GM18870 (cell line): Measurements from ENCODE around the gene C1QTNF9.
"Not testable (repeated sequence)": the region's sequence is repeated elsewhere in the genome, so short reads cannot be mapped to it uniquely, and the experiment has no call there.

ENCODE experiments used
- ATAC-seq: cut with Tn5 transposase; IDR thresholded peaks from one replicate; pipeline ENCODE4 v1.9.1; 2021; ENCODE audit warnings: moderate library complexity; ENCODE audit not compliant: unreplicated experiment

The C1QTNF9 gene

GRCh38 chr13:24309300-24309699, at the start of gene C1QTNF9:
Gene C1QTNF9 (plus strand): TSS chr13:24309580. CDS start chr13:24316004, 6,424 bp downstream.
- not testable (repeated sequence) for ATAC-seq

GRCh38 chr13:24261566-24261965, 47.8 kb upstream of the C1QTNF9 start:
- ATAC-seq, result no peak

- no peak for ATAC-seq
Observed at GRCh38 chr13:24263632-24264031, 45.7 kb upstream of the C1QTNF9 start.

DNA sequence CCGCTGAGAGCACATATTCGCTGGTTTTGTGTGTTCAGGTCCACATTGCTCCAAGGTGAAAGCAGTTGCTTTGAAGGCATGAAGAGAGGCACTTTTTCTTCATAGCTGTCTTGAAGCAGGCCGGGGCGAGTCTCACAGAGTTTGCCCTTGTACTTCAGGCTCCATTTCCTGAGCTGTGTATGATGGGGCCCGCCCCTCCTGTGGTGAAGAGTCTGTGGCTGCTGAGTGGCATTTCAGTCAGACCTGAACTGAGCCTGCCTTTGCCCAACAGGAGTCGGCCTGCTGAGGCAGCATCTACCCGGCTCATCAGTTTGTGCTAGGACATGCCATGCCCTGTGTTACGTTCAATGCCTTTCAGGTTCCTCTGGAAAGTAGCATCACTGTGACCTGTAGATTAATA, 44.4 kb upstream of the C1QTNF9 start:
- no peak for ATAC-seq

- no peak for ATAC-seq
Observed at GRCh38 chr13:24265453-24265852, 43.9 kb upstream of the C1QTNF9 start.

- ATAC-seq, result no peak
Observed at GRCh38 chr13:24267274-24267673, 42.1 kb upstream of the C1QTNF9 start.

DNA sequence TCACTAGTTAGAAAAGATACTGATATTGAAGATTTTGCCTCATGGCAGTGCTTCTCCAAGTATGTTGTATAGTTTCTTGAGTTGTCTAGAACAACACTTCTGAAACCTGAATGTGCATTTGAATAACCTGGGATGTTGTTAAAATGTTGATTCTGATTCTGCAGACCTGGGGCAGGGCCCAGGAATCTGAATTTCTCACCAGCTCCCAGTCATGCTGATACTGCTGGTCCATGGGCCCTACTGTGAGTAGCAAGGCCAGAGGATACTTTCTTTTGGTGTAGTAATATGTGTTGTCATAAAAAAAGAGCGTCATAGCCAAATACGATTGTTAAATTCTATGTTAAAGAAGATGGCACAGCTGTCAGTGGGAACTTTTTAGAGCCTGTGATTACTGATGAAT, 41.6 kb upstream of the C1QTNF9 start:
- no peak for ATAC-seq

DNA sequence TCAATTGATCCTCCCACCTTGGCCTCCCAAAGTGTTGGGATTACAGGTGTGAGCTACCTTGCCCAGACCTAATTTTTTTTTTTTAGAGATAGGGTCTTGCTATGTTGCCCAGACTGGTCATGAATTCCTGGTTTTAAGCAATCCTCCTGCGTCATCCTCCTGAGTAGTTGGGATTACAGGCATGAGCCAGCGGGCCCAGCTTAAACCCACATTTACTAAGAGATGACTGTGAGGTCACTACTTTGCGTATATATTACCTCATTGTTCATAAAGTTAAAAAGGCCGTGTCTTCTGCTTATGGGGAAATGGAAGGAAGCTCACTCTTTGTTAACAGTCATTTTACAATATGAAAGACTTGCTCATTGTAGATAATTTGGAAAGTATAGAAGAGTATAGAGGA, 39.6 kb upstream of the C1QTNF9 start:
- ATAC-seq, result no peak

DNA sequence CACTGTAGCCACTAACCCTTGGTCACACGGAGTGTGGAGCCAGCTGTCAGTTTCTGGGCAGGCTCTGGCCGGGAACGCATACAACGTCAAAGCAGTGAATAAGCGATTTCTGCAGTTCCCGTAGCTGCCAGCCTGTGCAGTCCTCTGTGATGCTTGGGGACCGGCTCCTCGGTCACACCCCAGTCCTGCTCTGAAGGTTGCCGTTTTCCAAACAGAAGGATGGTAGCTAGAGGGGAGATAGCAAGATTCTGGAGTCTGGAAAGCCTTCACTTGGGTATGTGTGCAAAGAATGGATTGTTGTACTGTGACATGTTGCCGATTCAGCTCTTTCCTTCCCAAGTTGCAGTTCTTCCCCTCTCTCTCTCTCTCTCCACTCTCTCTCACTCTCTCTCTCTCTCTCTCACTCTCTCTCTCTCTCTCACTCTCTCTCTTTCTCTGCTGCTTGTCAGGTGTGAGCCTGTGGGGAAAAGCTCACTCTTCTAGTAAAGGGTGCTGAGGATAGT, 38.7 kb upstream of the C1QTNF9 start:
- ATAC-seq, result peak; percentile 42

DNA sequence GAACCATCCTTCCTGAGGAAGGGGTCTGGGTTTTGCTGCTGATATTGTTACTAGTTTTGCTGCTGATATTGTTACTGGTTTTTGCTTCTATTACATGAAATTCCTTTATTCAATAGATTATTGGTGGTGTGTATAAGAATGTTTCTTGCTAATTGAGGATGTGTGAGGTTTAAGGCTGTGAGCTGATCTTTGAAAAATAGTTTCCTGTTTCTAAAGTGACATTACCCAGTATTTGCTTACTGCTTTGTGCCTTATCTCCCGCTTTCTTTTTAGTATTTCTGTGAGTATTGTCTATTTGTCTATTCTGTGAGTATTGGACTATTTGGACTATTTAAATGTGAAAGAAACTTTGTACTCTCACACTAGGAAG, 38.2 kb upstream of the C1QTNF9 start:
- ATAC-seq, result no peak

DNA sequence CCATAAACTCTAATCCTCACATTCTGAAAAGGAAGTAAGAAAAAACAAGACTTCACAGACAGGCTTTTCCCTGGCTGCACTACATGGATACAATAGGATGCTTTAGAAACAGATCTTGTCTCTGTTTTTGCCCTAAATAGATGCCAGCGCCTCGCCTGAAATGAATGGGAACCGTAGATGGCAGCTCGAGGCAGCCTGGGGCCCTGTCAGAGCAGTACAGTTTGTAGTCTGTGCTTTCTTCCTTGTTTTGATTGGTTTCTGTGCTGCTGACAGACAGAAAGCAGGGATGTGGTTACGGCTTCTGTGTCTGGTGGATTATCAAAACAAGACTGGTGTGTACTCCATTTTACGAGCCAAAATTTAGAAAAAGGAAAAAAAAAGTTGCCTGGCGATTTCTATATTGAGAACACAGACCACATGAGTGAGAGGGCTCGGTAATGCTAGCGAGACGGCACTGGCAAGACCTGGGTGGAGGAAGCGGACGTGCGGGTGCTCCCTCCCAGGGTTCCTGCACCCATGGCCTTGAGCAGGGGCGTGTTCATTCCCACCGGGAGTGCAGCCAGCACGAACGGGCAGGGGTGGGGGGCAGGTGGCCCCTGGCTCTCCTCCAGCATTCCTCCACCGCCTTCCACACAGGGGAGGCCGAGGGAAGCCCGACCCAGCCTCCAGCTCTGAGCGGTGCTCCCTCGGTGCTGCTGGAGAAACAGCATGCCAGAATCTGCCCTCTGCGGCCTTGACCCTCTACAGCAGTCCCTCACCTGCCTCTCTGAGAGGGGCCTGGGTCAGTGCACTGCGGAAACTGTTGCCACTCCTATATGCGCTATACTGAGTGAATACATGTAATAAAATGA, 37.6 kb upstream of the C1QTNF9 start:
- peak; percentile 58 for ATAC-seq

DNA sequence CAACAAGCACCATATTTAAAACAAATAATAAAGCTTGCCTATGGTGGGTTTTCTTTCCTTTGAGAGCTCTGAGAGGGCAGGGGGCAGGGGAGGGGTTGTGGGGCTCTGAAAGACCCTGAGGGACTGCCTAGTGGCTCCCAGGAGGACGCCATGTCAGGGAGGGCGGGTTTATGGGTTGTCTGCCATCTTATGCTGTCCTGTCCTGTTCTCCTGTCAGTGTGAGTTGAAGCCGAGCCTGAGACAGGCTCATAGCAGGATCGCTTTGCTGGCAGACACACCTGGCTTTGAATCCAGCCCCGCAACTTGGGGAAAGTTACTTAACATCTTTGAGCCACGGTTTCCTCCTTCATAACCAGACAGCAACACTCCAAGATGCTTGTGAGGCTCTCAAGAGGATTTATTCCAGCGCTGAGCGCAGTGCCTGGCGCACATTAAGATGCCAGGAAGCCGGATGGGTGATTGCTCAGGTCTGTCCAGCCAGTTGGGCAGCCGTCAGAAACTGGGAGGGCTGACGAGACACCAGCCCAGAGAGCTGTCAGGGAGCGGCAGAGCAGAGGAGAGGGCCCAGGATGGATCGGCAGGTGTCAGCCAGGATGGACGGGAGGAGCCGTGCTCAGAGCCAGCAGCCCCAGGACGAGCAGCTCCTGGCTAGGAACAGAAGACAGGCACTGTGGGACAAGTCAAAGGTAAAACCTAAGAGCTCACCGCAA, 36.8 kb upstream of the C1QTNF9 start:
- no peak for ATAC-seq

GRCh38 chr13:24273926-24274325, 35.5 kb upstream of the C1QTNF9 start:
- ATAC-seq, result no peak

- peak; percentile 49 for ATAC-seq
Observed at GRCh38 chr13:24274452-24275021, 34.8 kb upstream of the C1QTNF9 start.

GRCh38 chr13:24275041-24275440, 34.3 kb upstream of the C1QTNF9 start:
- ATAC-seq, result no peak

DNA sequence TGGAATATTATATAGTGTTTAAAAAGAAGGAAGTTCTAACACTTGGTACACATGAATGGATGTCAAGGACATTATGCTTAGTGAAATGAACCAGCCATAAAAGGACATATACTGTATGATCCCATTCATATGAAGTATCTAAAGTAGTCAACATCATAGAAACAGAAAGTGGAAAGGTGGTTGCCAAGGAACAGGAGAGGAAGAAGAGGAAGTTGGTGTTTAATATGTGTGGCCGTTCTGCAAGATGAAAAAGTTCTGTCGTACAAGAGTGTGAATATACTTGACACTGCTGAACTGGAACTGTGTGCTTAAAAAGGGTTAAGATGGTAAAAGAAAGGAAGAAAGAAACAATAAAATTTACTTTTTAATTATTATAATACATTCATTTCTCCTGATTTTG, 33.1 kb upstream of the C1QTNF9 start:
- ATAC-seq, result no peak

GRCh38 chr13:24276861-24277260, 32.5 kb upstream of the C1QTNF9 start:
- no peak for ATAC-seq

- ATAC-seq, result no peak
Observed at GRCh38 chr13:24277761-24278160, 31.6 kb upstream of the C1QTNF9 start.

DNA sequence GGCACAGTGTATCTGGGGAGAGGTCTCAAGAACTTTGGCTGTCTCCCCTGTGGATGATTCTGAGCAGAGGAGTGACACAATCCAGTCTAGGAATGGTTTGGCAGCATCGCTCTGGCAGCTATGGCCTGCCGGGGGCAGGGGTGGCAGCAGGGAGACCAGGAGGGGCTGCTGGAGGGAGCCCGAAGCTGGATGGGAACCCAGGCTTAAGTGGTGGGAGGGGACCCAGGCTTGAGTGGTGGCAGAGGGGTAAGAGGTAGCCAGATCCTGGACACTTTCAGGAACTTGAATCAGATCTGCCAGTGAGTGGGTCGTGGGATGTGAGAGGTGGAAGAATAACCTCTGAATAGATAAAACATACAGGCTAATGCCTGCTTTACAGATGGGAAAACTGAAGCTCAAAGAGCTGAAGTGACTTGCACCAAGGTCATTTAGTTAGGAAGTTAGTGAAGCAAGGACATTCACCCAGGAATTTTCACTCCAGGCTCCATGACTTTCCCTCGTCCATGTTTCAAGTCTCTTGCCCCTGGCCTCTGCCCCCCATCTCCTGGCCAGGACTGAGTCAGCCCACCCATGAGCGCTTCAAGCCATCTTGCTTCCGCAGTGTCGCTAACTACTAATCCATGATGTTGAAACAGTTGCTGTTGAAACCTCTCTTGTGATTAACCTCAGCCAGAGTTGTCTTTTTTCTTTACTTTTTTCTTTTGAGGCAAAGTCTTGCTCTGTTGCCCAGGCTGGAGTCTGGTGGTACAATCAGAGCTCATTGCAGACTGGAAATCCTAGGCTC, 29.9 kb upstream of the C1QTNF9 start:
- no peak for ATAC-seq

GRCh38 chr13:24280720-24281119, 28.7 kb upstream of the C1QTNF9 start:
- no peak for ATAC-seq
